Spleen (tissue), 7 donors: ENCODE measurements around the gene HID1.

Experiments used
- POLR2A ChIP-seq, 3 donors: fragments of 450-650 bp; IDR thresholded peaks; one replicate each; pipeline ENCODE4 v1.5.1; 2017; ENCODE audit warnings: antibody characterized with exemption in 3 of 3, mild to moderate bottlenecking in 1 of 3
- POLR2AphosphoS5 ChIP-seq, 3 donors: sonication (generic); formaldehyde crosslinking; IDR thresholded peaks; one replicate each; pipeline ENCODE4 v1.5.1; 2017; ENCODE audit warnings: antibody characterized with exemption in 3 of 3
- TF ChIP-seq, protein P1 (sequence below), 11 experiments: fragments of 200-600 bp in 7 of 11; fragments of 450-650 bp in 4 of 11; sonication (generic) in 4 of 11; IDR thresholded peaks in 8 of 11; conservative IDR thresholded peaks in 3 of 11; 1 replicate in 7 of 11; 2 replicates in 4 of 11; pipeline versions ENCODE4 v1.4.0 to v1.8.0; 2016 to 2021; ENCODE audit warnings: antibody characterized with exemption in 11 of 11, inconsistent platforms in 4 of 11, mild to moderate bottlenecking in 1 of 11
- donor health status: DM: no; HTN: no; CAD: no; lungs with moderate emphysema.
- donor health status: DM: no; HTN: no; CAD: no.
- donor health status: DM: no; HTN: no; CAD: no.

DNA sequence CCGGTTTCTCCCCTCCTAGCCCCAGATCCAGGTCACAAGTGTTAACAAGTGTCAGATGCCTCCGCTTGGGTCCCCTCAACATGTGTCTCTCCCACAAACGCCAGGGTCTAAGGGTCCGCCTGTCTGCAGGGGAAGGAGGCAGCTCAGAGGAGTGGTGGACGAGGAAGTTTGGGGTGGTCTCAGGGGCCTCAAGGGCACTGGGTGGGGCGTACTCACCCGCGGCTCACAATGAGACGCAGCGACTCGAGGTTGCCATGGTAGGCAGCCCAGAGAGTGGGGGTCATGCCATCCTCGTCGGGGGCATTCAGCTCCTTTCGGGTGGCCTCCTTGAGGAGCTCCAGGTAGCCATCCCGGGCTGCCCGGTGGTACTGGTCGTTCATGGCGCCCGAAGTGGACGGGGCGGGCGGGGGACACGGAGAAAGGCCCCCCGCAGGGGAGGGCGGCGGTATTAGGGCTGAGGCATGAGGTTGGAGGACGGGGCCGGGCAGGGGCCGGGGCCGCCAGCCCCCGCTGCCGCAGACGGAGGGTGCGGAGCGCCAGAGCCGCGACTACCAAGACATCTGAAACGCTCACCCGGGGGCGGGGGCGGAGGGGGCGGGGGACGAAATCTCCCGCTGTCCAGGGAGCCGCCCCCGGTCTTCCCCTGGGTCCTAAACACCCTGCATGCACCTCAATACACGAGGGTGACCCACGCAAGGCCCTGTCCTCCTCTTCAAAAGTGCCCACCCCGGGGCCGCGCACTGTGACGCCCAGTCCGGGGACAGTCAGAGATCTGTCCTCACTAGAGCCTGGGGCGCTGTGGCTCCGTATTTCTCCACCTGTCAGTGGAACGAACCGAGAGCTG is 49.6 kb downstream of the HID1 start, which contains the start of gene USH1G:
- TF ChIP-seq POLR2A (IDR thresholded peaks at IDR 0.05) (no peak), POLR2AphosphoS5 (IDR thresholded peaks at IDR 0.05) (no peak)
- TF ChIP-seq, protein P1, sequence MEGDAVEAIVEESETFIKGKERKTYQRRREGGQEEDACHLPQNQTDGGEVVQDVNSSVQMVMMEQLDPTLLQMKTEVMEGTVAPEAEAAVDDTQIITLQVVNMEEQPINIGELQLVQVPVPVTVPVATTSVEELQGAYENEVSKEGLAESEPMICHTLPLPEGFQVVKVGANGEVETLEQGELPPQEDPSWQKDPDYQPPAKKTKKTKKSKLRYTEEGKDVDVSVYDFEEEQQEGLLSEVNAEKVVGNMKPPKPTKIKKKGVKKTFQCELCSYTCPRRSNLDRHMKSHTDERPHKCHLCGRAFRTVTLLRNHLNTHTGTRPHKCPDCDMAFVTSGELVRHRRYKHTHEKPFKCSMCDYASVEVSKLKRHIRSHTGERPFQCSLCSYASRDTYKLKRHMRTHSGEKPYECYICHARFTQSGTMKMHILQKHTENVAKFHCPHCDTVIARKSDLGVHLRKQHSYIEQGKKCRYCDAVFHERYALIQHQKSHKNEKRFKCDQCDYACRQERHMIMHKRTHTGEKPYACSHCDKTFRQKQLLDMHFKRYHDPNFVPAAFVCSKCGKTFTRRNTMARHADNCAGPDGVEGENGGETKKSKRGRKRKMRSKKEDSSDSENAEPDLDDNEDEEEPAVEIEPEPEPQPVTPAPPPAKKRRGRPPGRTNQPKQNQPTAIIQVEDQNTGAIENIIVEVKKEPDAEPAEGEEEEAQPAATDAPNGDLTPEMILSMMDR (IDR thresholded peaks at IDR 0.05 in 8 of 11, conservative IDR thresholded peaks at IDR 0.05 in 3 of 11) = no peak
